Effector CD4-positive, alpha-beta T cell (primary cell): Measurements from ENCODE around the gene PRR5.
"Not testable (repeated sequence)": the region's sequence is repeated elsewhere in the genome, so short reads cannot be mapped to it uniquely, and the experiment has no call there.

Source experiments
- DNase-seq: peaks from one replicate; pipeline ENCODE4 v3.0.0-alpha.2; 2020
- total RNA-seq: gene quantifications from one replicate; lab custom pipeline; 2026; lab: John Stamatoyannopoulos, UW

The PRR5 gene
- total RNA-seq: 18.4 reads per million, percentile 45 among the genes with 10 or more reads in this experiment

- DNase-seq: peak; percentile 74
Measured at GRCh38 chr22:44701824-44702478, at the start of gene PRR5. TSS of gene PRR5 (plus strand) at chr22:44702204. CDS start at chr22:44702475, 271 bp downstream.

DNA sequence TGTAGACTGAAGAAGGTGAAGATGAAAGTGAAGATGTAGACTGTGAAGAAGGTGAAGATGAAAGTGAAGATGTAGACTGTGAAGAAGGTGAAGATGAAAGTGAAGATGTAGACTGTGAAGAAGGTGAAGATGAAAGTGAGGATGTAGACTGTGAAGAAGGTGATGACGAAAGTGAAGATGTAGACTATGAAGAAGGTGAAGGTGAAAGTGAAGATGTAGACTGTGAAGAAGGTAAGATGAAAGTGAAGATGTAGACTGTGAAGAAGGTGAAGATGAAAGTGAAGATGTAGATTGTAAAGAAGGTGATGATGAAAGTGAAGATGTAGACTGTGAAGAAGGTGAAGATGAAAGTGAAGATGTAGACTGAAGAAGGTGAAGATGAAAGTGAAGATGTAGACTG, 49.1 kb upstream of the PRR5 start:
- not testable (repeated sequence) for DNase-seq

- DNase-seq: no peak
Measured at GRCh38 chr22:44658311-44658953, 43.6 kb upstream of the PRR5 start.

DNA sequence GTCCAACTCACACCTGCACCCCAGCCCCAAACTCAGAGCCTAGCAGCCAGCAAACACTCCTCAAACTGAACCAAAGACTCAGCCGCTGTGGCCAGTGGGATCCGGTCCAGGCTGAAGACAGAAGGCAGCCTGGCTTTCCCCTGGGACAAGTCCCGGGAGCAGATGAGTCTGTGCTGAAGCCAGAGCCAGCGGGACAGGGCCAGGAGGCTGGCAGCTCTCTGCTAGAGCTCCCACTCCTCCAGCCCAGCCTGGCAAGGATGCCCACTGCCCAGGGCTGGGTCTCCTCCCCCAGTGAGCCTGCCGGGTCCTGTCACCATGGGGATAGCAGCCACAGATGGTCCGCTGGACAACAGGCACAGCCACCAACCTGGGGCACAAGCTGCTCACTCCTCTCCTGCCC, 42.9 kb upstream of the PRR5 start:
- DNase-seq: no peak

DNA sequence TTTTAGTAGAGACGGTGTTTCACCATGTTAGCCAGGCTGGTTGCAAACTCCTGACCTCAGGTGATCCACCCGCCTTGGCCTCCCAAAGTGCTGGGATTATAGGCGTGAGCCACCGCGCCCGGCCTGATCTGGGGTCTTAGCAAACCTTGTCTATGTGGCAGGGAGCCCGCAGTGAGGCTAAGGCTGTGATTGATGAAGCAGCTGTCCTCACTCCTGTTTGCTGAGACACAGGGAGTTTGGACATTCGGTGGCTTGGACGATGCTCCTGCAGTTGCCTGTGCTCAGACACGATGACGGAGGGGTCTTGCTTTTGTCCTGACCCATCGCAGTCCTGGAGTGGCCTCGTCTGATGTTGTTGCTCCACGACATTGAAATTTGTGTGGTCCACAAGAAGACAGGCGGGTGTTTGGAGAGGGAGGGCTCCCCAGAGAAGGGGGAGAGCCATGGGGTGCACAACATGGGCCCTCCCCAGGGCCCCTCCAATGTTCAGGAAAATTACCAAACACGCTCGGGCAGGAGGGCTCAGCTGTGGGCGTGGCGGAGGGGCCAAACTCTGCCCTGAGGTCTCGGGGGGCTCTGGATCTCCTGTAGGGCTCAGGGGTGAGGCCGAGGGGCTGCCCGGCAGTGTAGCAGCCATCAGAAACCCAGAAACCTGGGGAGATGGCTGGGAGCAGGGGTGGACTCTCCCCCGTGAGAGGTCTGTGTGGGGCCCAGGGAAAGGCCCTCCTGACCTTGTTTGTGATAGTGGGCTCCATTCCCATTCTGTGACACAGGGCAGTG, 41.8 kb upstream of the PRR5 start:
- DNase-seq: no peak

DNA sequence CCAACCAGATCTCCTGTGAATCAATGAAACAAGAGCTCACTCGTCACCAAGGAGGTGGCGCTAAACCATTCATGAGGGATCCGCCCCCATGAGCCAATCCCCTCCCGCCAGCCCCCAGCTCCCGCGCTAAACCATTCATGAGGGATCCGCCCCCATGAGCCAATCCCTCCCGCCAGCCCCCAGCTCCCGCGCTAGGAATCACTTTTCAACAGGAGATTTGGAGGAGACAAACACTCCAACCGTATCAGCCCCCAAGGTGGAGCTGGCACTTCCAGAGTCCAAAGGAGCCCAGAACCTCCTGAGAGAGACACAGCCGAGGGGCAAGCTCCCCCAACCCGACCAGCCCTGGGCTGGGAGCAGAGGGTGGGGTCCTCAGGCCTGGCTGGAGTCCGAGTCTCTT, 40.9 kb upstream of the PRR5 start:
- no peak for DNase-seq

DNA sequence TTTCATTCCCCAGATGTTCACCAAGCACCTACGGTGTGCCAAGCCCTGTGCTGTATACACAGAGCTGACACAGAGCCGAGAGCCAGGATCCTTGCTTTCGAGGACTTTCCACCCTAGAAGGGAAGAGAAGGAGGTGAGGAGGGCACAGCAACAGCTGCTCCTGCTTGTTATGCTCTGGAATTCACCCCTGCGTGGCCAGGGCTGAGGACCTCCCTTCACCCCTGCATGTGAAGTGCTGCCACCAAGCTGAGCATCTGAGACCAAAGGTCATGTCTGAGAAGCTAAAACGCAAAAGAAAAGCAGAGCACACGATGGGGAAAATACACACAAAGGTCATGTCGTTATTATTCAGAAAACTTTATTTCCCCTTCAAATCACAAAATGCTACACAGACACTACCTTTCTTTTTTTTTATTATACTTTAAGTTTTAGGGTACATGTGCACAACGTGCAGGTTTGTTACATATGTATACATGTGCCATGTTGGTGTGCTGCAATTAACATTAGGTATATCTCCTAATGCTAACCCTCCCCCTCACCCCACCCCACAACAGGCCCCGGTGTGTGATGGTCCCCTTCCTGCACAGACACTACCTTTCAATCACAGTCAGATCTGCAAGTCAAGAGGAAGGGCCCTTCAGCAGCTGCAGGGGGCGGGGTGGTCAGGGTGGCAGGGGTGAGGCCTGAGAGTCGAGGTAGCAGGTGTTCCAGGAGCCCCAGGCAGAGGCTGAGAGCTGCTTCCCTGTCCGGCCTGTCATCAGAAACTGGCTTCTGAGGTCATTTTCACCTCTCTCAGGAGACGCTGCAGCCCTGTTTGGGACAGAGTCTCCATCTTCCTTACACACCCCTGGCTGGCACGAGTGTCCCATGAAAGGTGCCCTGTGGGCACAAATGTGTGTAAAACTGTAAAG, 40.1 kb upstream of the PRR5 start:
- no peak for DNase-seq

- DNase-seq: no peak
Measured at GRCh38 chr22:44663256-44663999, 38.6 kb upstream of the PRR5 start.

DNA sequence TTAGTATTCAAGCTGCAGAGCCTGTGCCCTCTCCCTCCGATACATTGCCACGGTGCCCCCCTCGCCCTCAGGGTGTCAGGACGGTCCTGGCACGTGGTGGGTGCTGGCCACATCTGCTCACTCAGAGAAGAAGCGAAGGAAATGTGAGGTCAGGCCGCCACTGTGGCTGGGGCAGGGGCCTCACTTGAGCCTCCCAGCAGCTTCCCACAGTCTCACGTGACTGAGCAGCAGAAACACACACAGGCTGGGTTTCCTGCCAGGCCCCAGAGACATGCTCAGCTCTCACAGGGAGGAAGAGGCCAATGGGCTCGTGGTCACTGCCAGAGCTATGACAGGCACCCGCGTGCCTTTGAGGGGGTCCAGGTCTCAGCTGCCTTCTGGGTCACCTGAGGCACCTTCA, 37.9 kb upstream of the PRR5 start:
- peak; percentile 21 for DNase-seq

DNA sequence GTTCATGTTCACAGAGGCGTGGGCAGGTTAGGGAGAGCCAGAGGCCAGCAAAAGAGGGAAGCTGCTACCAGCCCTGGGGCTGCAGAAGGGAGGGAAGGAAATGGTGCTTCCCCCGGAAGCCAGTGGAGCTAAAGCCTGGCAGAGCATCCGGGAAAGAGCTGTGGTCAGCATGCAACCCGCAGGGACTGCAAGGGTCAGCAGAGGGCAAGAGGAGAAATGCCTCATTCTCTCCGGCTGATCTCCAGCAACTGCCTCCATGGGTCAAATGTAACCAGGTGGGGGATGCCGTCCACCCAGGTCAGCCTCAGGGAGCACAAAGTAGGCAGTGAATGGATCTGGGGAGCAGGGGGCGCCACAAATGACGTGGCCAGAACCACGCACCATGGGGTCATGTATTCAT, 36.9 kb upstream of the PRR5 start:
- DNase-seq: no peak

DNA sequence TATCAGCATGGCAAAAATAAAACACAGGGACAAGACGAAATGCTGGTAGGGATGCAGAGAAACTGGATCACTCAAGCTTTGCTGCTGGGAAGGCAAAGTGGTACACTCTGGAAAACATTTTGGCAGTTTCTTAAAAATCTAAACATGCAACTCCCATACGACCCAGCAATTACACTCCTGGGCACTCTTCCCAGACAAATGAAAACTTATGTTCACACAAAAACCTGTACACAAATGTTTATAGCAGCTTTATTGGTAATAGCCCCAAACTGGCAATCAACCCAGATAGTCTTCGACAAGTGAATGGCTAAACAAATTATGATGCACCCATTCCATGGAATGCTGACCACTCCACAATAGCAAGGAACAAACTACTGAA, 35.8 kb upstream of the PRR5 start:
- no peak for DNase-seq

DNA sequence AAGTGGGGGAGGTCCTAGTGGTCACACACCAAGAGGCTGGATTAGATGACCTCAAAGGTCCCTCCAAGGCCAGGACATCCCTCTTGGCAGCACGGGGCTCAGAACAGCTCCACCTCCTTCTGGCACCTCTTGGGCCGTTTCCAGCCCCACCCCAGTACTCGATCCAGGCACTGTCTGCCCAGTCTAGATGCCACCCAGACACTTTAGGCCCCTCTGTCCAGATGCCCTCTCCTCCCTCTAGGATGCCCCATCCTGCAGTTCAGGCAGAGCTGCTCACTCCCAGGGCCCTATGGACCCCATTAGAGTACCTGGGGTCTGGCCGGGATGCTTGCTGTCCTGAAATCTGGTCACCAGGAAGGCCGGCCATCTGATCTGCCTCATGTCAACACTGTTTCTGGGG, 34.7 kb upstream of the PRR5 start:
- DNase-seq: no peak

DNA sequence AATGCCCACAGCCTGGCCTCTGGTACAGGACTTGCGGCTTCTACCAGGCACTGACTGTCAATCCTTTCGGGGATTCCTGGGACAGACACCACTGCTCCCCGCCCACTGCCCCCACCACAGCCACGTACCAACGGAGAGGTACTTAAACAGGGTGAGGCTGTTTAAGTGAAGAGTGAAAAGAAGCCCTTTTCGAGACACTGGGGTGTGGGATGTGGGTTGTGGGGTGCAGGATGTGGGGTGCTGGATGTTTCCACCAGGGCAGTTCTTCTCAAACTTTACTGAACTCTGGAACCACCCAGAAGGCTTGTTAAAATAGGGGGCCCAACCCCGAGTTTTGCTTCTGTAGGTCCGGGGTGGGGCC, 34.2 kb upstream of the PRR5 start:
- peak; percentile 58 for DNase-seq

- peak; percentile 50 for DNase-seq
Measured at GRCh38 chr22:44668190-44668885, 33.7 kb upstream of the PRR5 start.

- no peak for DNase-seq
Measured at GRCh38 chr22:44668886-44669521, 33.0 kb upstream of the PRR5 start.

- DNase-seq: no peak
Measured at GRCh38 chr22:44669561-44669976, 32.4 kb upstream of the PRR5 start.

DNA sequence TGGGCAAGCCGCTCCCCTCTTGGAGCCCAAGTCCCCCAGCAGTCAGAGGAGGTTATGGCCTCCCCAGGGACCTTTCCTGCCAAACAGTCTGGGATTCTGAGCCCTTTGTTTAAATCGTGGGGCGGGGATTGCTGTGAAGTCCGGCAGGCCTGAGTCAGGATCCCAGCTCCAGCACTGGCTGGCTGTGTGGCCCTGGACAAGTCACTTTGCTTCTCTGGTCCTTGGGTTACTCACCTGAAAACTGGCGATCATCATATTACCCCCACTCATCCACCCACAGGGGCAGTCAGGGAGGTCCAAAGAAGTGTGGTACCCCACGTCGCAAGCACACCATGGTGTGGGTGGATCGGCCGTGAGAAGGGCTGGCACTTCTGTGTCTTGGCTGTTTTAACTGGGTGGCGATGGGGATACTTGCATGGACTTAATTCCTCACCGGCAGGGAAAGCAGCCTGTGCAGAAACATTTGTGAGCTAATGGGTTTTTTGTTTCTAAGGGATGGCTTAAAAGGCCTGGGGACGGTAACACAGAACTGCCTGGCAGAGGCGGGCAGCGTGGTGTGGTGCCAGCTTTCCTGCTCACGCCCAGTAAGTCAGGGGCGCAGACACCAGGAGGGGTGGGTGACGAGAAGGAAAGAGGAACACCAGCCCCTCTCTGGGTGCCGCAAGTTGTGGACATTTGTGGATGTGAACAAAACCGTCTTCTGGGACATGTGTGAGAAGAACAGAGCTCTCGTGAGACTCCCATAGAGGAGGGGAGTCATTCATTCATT, 31.6 kb upstream of the PRR5 start:
- DNase-seq: no peak

DNA sequence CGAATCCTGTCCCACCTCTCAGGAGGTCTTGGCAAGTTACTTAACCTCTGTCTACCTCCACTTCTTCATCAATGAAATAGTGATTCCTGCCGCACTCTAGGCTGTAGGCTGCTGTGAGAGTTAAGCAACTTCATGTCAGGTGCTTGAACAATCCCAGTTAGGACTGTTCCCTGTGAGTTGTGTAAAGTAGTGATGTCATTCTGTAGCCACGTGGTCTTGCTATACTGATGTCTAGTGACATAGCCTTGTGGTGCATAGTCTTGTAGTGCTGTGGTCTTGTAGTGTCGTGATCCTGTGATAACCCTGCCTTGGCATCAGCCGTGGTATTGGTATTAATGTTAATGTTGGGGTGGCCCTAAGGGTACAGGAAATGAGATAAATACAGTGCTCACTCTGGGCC, 30.3 kb upstream of the PRR5 start:
- DNase-seq: no peak

DNA sequence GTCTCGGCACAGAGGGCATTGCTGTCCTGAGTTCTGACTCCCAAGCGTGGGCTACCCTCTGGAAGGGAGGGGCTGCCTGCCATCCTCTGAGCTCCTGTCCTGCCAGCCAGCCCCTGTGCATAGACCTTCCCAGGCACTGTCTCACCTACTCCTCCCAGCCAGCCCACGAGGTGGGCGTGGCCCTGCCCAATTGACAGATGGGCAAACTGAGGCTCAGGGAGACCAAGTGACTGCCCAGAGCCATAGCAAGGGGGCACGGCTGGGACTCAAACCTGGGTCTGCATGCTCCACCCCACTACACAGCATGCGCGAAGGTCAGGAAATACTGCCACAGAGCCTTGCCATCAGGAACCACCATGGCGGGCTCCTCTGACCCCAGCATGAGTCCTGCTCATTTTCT, 29.4 kb upstream of the PRR5 start:
- DNase-seq: no peak

DNA sequence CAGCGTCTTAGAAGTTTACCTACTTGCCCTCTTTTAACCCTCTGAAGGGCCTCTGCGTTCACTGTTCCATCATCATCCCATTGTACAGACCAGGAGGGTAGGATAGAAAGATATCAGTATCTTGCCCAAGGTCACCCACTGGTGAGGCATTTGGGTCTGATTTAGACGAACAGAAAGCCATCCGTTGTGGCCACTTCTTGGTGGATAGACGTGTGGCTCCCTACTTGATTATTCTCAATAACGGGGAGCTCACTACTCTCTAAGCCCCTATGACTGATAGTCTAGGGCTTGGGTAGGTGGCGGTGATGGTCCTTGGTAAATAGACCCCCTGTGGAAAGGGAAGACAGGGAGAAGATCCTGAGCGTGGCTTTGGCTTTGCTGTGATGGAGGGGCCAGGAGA, 28.6 kb upstream of the PRR5 start:
- no peak for DNase-seq
